IPS-18a (cell line): ENCODE measurements around the gene HS2ST1.

Experiments used
- H3K27ac ChIP-seq: one replicate; pipeline ENCODE4 v1.5.1; 2013; ENCODE audit warnings: low read length
- H3K27me3 ChIP-seq: one replicate; pipeline ENCODE4 v1.6.1; 2013; ENCODE audit warnings: mild to moderate bottlenecking, low read length; ENCODE audit not compliant: control insufficient read depth, insufficient read depth
- H3K36me3 ChIP-seq: one replicate; pipeline ENCODE4 v1.6.1; 2013; ENCODE audit warnings: low read depth, low read length; ENCODE audit not compliant: control insufficient read depth
- H3K4me1 ChIP-seq: one replicate; pipeline ENCODE4 v1.6.1; 2013; ENCODE audit warnings: low read depth, low read length; ENCODE audit not compliant: control insufficient read depth
- H3K4me3 ChIP-seq: one replicate; pipeline ENCODE4 v1.5.1; 2013; ENCODE audit warnings: low read length
- H3K9ac ChIP-seq: one replicate; pipeline ENCODE4 v1.6.1; 2013; ENCODE audit warnings: mild to moderate bottlenecking, low read length, moderate library complexity
- H3K9me3 ChIP-seq: one replicate; pipeline ENCODE4 v1.6.1; 2013; ENCODE audit warnings: low read depth, low read length; ENCODE audit not compliant: control insufficient read depth

HS2ST1 gene

GRCh38 chr1:87134625-87135328, 220.3 kb downstream of the HS2ST1 start:
- Histone ChIP-seq H3K27ac (no peak overlapping the region), H3K4me1 (no peaks in the 10 kb centered on the region), H3K27me3 (peaks cover 10% of the 10 kb centered on the region), H3K9me3 (no peaks in the 10 kb centered on the region), H3K9ac (no peak overlapping the region), H3K4me3 (no peak overlapping the region), H3K36me3 (no peaks in the 10 kb centered on the region)

DNA sequence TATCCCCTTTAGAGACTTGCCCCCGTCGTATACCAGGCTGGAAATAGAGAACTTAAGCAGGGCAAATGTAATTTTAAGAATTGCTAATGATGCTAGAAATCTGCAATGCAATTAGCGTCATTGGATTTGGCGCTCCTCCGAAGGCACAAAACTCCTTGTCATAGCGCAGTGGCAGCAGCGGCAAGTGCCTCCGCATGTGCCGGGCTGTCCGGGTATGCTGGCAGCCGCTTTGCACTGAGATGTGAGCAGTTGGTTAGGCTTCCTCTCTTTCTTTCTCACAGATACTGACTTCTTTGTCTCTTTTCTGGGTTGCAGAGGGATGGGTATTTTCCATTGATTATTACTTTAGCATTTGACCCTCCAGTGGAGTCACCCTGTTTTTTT, 220.9 kb downstream of the HS2ST1 start:
- Histone ChIP-seq H3K9ac (no peak overlapping the region), H3K4me3 (no peak overlapping the region), H3K4me1 (no peaks in the 10 kb centered on the region), H3K27ac (no peak overlapping the region), H3K27me3 (peaks cover 10% of the 10 kb centered on the region), H3K9me3 (no peaks in the 10 kb centered on the region), H3K36me3 (no peaks in the 10 kb centered on the region)

- Histone ChIP-seq H3K9ac (no peak overlapping the region), H3K4me1 (no peaks in the 10 kb centered on the region), H3K9me3 (no peaks in the 10 kb centered on the region), H3K36me3 (no peaks in the 10 kb centered on the region), H3K4me3 (no peak overlapping the region), H3K27me3 (peaks cover 10% of the 10 kb centered on the region), H3K27ac (no peak overlapping the region)
These were observed 222.3 kb downstream of the HS2ST1 start for GRCh38 chr1:87136607-87137341.

DNA sequence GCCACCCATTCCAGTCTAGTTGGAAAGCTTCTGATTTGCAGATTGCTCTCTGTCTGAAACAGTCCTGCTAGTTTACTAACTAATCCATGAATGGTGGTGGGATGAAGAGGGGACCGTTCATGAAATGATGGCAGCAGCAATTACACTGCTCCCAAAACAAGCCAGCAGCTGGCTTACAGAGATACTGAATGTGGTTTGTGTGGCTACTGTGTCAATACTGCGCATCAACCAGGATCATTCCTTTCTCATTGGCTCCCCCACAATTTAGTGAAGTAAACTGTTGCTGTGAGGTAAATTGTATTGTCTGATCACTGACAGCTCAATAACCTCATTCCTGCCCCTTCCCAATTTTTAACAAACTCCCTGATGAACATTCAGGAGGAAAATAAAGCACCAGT, 222.9 kb downstream of the HS2ST1 start:
- Histone ChIP-seq H3K27me3 (peaks cover 8% of the 10 kb centered on the region), H3K9me3 (no peaks in the 10 kb centered on the region), H3K4me1 (no peaks in the 10 kb centered on the region), H3K4me3 (no peak overlapping the region), H3K9ac (no peak overlapping the region), H3K36me3 (no peaks in the 10 kb centered on the region), H3K27ac (no peak overlapping the region)

GRCh38 chr1:87140831-87141540, 226.6 kb downstream of the HS2ST1 start:
- H3K4me1 ChIP-seq, result no peaks in the 10 kb centered on the region
- H3K4me3 ChIP-seq, result no peak overlapping the region
- H3K27ac ChIP-seq, result no peak overlapping the region

GRCh38 chr1:87141556-87141955, 227.1 kb downstream of the HS2ST1 start:
- H3K9me3 ChIP-seq, result no peaks in the 10 kb centered on the region
- H3K9ac ChIP-seq, result no peak overlapping the region
- no peaks in the 10 kb centered on the region for H3K36me3 ChIP-seq
- H3K27ac ChIP-seq, result no peak overlapping the region
- no peaks in the 10 kb centered on the region for H3K27me3 ChIP-seq
- H3K4me1 ChIP-seq, result no peaks in the 10 kb centered on the region
- H3K4me3 ChIP-seq, result no peak overlapping the region

More at GRCh38 chr1:87140831-87141540, 226.6 kb downstream of the HS2ST1 start:
- Histone ChIP-seq H3K27me3 (no peaks in the 10 kb centered on the region), H3K36me3 (no peaks in the 10 kb centered on the region), H3K9me3 (no peaks in the 10 kb centered on the region), H3K9ac (no peak overlapping the region)

DNA sequence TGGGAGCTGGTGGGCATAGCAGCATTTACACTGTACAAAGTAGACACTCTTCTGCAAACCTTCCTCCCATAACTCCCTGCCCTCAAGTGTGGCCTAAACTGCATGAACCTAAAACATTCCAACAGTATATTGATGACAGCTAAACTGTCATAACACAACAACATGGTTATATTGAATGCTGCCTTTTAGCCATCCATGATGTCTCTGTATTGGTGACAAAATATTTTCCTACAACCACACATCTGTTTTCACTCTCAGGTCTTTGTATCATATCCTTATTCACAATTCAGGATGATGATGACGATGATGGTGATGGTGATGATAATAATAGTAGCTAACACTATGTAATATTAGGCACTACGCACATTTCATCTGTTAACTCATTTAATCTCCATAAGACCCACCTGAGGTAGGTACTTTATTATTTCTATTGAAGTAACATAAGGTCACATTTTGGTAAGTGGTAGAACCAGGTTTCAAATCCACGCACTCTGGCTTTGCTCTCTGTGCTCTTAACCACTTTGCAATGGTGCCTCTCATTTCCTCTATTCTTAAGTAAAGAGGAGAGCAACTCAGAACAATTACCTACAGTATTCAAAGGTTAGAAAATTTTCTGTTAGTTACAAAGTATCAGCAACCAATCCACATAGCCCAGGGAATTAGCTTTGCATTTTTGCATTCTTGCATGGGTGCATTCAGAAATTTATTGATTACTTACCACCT, 229.1 kb downstream of the HS2ST1 start:
- Histone ChIP-seq H3K9me3 (no peaks in the 10 kb centered on the region), H3K36me3 (no peaks in the 10 kb centered on the region), H3K9ac (no peak overlapping the region), H3K27ac (no peak overlapping the region), H3K4me1 (no peaks in the 10 kb centered on the region), H3K27me3 (peaks cover 6% of the 10 kb centered on the region), H3K4me3 (no peak overlapping the region)

GRCh38 chr1:87144316-87144895, 230.0 kb downstream of the HS2ST1 start:
- H3K36me3 ChIP-seq, result no peaks in the 10 kb centered on the region
- H3K4me1 ChIP-seq, result peaks cover 8% of the 10 kb centered on the region
- no peak overlapping the region for H3K4me3 ChIP-seq
- no peak overlapping the region for H3K9ac ChIP-seq
- no peaks in the 10 kb centered on the region for H3K9me3 ChIP-seq
- no peak overlapping the region for H3K27ac ChIP-seq
- peaks cover 6% of the 10 kb centered on the region for H3K27me3 ChIP-seq

- peaks cover 6% of the 10 kb centered on the region for H3K27me3 ChIP-seq
- H3K9ac ChIP-seq, result no peak overlapping the region
- H3K4me1 ChIP-seq, result peaks cover 13% of the 10 kb centered on the region
- no peak overlapping the region for H3K4me3 ChIP-seq
- H3K9me3 ChIP-seq, result no peaks in the 10 kb centered on the region
- no peaks in the 10 kb centered on the region for H3K36me3 ChIP-seq
- no peak overlapping the region for H3K27ac ChIP-seq
These were observed 230.5 kb downstream of the HS2ST1 start for GRCh38 chr1:87144981-87145380.

- peaks cover 25% of the 10 kb centered on the region for H3K4me1 ChIP-seq
- H3K4me3 ChIP-seq, result no peak overlapping the region
- H3K27me3 ChIP-seq, result peaks cover 9% of the 10 kb centered on the region
- H3K9me3 ChIP-seq, result no peaks in the 10 kb centered on the region
- no peak overlapping the region for H3K9ac ChIP-seq
- no peaks in the 10 kb centered on the region for H3K36me3 ChIP-seq
- no peak overlapping the region for H3K27ac ChIP-seq
These were observed 232.1 kb downstream of the HS2ST1 start for GRCh38 chr1:87146538-87146937.

GRCh38 chr1:87146986-87147385, 232.6 kb downstream of the HS2ST1 start:
- Histone ChIP-seq H3K4me3 (no peak overlapping the region), H3K36me3 (no peaks in the 10 kb centered on the region), H3K4me1 (peaks cover 27% of the 10 kb centered on the region)

More at GRCh38 chr1:87146986-87147385, 232.6 kb downstream of the HS2ST1 start:
- Histone ChIP-seq H3K27me3 (peaks cover 9% of the 10 kb centered on the region), H3K27ac (no peak overlapping the region), H3K9ac (no peak overlapping the region), H3K9me3 (no peaks in the 10 kb centered on the region)
